IPS DF 19.7 (cell line): Measurements from ENCODE around the gene SCN4A.
"Not testable (repeated sequence)": the region's sequence is repeated elsewhere in the genome, so short reads cannot be mapped to it uniquely, and the experiment has no call there.

Experiments
- DNase-seq: peaks from one replicate; pipeline ENCODE4 v3.0.0-alpha.2; 2013; ENCODE audit warnings: low read depth, low spot score

The SCN4A gene

DNA sequence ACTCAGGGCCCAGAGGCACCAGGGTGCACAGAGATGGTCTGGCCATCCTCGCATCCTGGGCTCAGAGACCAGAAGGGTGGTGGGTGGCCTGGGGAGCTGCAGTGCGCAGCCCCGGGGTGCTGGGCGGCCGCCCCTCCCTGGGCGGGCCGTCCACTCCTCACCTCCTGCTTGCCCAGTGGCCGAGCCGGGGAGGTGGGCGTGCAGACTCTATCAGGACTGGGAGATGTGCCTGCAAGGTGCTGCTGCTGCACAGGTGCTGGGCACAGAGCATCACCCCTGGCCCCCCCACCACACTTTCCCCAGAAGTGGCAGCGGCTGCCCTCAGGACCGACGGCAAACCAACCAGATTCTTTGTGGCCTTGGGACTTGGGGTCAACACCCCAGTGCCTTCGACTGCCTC lies at the start of gene SCN4A:
SCN4A (minus strand) TSS at position 123 of the 400 bp plus-strand sequence; CDS start at position 46, 77 bp downstream.
- DNase-seq: no peak

DNA sequence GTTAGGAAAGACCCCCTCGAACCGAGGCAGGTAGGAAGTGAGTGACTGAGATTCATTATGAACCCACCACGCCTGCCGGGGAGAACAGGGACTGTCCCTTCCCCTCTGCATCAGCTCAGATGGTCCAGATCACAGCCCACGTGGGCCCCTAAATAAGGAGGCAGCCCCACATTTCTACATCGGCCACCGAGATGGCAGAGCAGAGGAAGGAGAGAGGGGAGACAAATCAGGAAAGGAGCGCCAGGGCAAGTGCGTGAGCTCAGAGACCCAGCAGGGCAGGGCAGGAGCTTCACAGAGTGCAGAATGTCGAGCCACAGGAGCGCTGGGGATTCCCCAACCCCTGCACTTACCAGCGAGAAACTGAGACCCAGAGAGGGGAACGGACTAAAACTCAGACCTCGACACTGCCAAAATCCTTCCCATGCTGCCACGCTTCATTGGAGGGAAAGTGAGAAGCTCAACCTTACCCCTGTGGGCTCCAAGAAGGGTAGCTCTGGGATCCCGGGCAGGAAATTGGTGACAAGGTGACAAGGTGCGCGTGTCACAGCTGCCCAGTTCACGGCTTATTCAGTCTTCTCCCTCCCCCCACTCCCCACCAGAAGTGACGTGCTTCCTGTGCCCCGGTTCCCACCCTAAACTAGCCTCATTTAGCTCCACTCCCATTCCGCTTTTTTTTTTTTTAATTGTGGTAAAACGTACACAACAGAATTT lies 47.5 kb upstream of the SCN4A start, which contains the start of gene ICAM2:
ICAM2 (minus strand) TSS at position 578 of the 711 bp plus-strand sequence. CDS start 13,942 bp downstream, outside the sequence.
- DNase-seq: no peak

DNA sequence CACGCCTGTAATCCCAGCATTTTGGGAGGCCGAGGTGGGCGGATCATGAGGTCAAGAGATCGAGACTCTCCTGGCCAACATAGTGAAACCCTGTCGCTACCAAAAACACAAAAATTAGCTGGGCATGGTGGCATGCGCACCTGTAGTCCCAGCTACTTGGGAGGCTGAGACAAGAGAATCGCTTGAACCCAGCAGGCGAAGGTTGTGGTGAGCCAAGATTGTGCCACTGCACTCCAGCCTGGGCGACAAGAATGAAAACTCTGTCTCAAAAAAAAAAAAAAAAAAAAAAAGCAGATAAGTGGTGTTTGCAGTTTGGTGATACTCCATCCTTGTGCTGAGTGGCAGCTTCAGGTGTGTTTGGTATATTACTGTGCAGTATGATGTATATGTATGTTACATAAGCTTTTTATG lies 46.8 kb upstream of the SCN4A start:
- DNase-seq: not testable (repeated sequence)

DNA sequence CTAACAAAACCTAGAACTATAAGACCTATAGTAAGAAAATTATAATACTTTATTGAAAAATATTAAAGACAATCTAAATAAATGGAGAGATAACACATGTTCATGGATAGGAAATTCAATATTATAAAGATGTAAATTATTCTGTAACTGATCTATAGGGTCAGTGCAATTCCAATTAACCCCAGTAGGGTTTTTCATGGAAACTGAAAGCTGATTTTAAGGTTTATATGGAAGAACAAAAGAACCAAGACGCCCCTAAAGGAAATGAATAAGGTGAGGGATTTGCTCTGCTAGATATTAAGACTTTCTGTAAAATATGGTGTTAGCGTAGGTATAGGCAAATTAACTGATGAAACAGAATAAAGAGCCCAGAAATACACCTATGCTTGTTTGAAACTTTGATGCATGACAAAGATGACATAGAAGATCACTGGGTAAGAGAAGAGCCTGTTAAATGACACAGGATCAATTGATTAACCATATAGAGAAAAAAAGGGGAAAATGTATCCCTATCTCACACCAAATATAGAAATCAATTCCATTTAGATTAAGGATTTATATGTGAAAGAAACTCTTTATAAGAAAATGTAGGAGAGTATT lies 44.8 kb upstream of the SCN4A start:
- no peak for DNase-seq

DNA sequence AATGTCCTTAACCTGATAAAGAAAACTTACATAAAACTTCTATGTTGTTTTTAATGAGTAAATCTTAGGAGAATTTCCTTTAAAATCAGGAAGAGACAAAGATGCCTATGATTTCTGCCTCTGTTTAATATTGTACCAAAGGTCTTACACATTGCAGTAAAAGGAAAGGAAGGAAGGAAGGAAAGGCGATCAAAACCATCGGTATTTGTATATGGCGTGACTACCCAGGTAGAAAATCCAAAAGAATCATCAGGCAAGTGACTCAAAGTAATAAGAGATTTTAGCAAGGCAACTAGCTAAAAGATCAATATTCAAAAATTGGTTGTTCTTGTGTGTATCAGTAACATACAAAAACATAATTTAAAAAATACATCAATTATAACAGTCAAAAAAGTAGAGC lies 44.3 kb upstream of the SCN4A start:
- no peak for DNase-seq

DNA sequence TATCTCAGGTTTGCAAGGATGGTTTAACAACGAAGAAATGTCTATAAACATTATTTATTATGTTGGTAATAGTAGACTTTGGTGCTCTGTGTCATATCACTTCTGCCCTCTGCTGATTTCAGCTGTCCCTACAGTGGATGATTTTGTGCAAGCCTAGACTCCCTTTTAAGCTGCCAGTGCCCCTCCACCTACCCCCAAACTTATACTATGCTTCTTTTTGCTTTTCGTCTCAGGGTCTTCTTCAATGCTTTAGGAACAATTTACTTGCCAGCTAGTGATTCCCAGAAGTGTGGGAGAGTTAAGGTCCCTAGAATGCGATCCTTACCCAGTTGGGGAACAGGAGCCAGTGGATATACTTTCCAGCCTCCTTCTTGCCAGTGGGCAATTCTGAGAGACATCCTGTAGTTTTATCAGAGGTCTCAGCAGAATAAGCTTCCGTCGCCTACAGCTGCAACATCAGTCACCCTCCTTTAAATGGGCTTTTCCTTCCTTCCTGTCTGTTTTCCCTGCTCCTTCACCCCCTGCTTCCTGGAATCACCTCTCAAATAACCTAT lies 43.6 kb upstream of the SCN4A start:
- no peak for DNase-seq

DNA sequence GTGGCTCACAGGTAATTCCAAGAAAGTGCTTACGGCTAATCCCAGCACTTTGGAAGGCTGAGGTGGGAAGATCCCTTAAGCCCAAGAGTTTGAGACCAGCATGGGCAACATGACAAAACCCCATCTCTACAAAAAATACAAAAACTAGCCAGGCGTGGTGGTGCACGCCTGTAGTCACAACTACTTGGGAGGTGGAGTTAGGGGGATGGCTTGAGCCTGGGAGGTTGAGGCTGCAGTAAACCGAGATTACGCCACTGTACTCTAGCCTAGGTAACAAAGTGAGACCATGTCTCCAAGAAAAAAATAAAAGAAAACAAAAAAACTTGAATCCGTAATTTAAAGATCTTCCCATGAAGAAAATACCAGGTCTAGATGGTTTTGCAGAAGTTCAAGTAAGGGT lies 42.7 kb upstream of the SCN4A start:
- DNase-seq: no peak

DNA sequence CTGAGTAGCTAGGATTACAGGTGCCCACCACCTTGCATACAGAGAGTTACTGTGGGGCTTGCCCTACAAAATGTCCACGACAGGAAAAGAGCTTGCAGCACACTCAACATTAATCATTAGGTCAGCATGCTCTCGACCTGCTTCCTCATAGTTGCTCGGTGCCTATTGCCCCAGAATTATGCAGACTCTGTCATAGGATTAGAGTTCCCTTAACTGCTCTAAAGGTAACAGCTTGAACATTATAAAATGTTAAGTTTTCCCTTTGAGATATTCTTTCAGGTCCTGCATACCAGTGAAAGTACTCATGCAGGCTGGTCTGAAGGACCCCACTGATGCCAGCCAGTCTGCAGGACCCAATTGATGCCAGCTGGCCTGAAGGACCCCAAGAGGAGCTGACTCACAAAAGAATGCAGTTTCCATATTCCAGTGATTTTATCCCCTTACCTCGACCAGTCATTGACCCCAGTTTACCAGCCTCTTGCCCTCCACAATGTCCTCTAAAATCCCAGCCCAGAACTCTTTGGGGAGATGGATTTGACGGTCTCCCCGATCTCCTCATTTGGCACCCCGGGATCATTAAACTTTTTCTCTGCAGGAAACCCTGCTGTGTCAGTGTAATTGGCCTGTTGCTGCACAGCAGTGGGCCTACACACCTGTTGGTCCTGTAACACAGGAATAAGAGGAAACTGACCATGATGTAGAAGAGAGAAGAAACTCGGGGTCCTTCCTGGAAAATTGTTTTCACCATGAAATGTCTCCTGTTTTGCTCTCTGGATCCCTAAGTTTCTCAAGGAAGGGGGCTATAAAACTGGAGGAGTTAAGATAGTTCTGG lies 37.1 kb upstream of the SCN4A start:
- DNase-seq: no peak

DNA sequence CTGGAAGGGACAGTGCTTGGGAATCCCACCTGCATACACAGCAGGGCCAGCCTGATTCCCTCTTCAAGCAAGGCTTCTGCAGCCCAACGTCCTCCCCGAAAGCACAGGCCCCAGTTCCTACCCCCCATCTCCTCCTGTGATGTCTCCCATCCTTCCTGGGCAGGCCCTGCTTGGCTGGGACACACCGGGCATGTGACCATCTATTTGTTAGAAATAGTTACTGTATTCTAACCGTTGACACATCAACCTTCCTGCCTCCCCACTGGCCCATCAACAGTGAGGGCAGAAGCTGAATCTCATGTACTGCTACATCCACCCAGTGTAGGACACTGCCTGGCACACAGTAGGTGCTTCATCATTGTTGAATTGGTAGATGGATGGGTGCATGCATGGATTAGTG lies 36.1 kb upstream of the SCN4A start:
- no peak for DNase-seq

DNA sequence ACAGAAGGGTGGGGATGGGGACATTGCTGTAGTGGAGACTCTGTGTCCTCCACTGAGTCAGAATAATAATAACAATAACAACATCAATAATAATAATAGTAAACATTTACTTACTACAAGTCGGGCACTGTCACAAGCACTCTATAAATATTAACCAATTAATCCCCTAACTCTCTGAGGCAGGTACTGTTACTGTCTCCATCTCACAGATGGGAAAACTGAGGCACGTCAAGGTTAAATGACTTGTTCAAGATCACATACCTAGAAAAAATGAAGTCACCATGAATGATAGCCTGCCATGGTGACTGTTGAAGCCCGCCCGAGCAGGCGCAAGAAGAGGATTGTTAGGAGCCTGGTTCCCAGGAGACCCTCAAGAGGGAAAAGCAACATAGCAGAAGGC lies 35.6 kb upstream of the SCN4A start:
- DNase-seq: no peak

DNA sequence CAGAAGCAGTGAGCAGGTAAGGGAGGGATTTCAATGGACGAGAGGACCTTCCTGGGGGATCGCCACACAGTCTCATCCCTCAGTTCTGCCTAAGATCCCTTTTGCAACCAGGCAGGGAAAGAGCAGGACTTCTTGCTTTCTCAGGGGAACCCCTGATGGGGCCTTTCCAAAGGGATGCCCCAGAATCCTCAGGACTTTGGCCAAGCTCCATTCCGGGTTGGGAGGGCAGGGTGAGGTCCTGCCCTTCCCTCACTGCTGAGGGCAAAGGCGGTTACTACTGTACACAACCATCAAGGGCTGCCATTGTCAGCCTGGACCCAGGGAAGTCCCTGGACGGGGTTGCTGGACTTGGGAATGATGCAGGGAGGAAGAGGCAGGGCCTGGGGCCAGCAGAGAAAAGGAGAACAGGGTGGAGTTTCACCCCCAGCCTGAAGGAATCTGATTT lies 35.1 kb upstream of the SCN4A start:
- no peak for DNase-seq

DNA sequence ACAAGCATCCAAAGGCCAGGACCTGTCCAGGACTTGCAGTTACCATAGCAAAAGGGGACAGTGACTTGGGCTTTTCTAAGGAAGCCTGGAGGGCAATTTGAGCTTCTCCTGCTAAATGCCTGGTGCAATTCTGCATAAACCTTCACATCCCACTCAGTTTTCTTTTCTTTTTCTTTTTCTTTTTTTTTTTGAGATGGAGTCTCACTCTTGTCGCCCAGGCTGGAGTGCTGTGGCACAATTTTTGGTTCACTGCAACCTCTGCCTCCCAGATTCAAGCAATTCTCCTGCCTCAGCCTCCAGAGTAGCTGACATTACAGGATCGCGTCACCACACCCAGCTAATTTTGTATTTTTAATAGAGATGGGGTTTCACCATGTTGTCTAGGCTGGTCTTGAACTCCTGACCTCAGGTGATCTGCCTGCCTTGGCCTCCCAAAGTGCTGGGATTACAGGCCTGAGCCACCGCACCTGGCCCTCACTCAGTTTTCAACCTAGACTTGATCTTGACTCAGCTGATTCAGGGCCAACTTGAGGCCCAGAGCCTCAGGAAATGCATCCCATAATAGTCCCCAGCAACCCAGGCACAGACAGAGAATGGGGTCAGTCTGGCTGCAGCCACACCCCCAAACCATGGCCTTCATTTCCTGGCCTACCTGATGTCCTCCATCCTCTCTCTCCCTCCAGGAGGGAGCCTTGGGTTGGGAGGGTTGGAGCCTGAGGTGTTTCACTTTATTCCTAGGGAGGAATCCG lies 34.5 kb upstream of the SCN4A start:
- DNase-seq: not testable (repeated sequence)

DNA sequence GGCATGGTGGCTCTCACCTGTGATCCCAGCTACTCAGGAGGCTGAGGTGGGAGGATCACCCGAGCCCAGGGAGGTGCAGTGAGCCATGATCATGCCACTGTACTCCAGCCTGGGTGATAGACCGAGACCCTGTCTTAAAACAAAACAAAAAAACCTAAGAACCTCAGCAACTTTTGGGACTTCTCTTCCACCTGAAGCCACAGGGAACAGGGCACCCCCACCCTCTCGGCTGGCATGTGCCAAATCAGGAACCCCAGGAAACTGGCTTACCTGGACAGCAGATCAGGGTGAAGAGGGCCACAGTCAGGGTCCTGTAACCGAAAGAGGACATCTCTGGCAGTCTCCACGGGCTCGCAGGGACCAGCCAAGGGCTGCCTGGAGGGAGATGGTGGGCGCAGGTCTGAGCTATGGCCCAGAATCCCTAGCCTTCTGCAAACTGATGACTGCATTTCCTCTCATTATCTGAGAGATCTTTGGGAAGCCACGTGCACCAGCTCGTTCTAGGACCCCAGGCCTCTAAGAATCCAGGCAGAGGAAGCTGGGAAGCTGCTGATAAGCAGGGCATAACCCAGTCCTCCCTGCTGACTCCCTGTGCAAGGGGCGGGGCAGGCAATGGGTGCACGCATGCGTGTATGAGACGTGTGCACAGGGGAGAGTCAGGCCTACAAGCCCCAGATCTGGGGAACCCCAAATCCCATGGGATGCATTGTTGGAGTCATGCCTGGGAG lies 33.8 kb upstream of the SCN4A start:
- no peak for DNase-seq

DNA sequence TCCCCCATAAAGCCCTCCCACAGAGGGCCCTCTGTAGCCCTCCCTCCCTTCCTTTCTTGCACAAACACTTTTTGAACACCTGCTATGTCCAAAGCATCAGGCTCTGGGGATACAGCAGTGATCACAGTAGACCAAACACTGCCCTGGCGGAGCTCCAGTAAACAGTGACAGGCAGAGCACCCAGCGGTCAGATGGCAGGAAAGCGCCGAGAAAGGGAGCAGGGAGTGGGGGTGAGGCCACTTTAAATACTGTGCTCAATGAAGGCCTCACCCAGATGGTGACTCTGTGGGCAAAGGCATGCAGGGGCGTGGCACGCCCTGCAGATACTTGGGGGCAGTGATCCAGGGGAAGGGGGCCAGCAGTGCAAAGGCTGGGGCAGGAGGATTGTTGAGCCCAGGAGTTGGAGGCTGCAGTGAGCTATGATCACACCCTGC lies 33.0 kb upstream of the SCN4A start:
- DNase-seq: no peak

DNA sequence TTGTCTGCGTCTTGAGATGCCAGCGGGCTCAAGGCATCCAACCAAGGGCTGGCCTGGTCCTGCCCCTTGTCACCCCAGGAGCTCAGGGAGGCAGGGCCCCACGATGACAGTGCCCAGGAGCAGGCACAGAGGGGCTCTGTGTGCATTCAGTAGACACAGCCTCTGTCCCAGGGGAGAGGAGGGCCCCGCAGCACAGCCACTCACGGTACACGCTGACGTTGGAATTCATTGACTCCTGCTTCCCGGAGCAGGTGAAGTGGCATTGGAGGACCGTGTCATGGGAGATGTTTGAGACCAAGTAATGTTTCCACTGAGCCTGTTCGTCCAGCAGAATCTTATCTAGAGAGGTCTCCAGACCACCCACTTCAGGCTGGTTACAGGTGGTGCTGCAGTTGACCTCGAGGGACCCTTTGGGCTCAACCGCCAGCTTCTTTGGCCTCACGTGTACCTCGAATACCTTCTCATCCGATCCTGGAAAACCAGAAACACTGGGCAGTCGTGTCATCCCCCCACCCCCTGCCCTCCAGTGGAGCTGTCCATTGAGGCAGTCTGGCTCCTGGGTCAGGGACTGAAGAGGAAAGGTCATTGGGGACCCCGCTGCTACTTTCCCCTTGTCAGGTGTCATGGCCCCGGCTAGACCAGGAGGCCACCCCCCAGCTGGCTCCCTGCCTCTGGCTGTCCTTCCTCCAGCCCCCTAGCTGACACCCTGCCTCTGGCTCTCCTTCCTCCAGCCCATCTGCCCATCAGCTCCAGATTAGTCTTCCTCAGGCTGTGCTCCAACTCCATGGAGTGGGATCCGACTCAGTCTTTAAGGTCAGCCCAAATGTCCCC lies 32.4 kb upstream of the SCN4A start:
- no peak for DNase-seq

DNA sequence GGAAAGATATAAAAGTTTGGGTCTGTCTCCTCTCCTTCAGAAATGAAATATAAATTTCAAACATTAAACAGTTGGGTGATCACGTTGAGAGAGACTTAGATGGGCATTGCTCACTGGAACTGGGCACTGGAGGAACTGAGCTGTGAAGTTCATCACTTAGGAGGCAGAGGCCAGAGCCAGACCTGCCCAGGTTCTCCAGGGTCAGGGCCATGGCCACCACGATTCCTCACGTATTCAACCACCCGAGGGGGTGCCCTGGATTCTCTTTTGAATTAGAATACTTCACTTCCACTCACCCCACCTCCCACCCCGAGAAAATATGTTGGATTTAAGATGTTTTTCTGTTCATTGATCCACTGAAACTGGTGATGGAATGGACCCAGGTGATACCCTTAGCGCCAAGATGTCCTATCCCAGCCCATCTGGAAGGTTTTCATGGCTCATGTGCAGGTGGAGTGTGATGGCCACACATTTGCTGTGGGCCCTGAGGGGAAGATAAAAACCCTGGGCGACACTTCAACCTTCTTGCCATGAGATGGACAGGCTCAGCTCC lies 31.6 kb upstream of the SCN4A start:
- DNase-seq: no peak

DNA sequence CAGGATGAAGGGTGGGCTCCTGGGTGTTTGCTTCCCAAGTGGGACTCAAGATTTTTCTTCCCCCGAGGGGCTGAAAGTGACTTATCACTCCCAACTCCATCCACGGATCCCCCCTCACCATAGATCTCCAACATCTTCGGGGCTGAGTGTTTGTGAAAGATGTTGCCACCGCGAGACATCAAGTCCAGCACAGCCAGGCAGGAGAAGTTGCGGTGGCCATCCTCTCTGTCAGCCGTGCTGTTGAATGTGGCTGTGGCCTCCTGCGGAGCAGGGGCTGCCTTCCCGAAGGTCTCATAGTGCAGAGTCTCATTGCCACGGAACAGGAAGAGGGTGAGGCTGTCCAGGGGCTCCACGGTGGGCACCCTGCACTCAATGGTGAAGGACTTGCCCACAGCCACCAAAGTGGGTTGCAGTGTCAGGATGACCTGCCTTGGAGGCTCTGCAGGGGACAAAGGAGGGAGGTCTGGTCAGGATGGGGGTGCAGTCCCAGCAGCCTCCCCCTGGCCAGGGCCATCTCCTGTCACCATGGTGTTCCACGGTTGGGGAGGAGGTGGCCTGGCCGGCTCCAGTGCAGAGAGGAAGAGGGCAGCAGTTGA lies 30.9 kb upstream of the SCN4A start:
- DNase-seq: no peak

DNA sequence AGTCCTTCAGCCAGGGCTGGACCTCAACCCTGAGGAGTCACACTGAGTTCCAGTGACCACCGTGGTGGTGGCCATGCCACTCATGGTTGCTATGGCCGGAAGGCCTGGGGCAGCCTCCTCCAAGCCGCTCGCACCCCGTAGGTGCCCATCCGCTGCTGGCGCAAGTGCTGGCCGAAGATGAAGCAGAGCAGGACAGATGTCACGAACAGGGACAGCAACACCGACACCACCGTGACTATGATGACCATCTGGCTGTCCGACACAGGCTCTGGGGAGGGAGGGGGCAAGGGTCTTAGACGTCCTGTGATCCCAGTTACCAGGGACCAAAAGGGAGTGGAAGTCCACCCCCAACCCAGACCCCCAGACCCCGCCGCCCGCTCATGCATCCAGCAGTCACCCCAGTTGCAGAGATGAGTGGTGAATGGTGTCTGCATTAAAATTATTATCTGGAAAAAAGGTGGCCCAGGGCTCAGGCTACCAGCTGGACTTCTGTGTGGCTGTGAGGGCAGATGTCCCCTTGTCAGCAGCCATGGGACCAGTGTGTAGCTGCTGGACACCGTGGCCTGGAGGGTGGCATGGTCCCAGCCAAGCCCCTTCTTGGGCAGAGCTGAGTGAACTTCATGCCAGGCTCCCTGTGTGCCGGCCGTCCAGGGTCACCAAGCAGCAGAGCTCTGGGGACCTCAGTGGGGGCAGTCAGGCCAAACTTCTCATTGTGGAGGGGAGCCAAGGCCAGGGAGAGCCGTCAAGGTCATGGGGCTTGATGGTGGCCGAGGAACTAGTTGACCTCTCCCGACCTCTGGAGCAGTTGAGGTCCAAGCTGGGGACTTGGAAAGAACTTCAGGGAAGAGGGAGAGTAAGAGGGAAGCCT lies 30.2 kb upstream of the SCN4A start:
- DNase-seq: no peak
